Parathyroid adenoma (tissue), 2 donors: Measurements from ENCODE around the gene ARHGEF28.

ENCODE experiments used
- H2AFZ ChIP-seq: fragments of 300-600 bp; sonication (generic); one replicate; pipeline ENCODE4 v1.7.0; 2017; ENCODE audit warnings: antibody characterized with exemption, mild to moderate bottlenecking
- H3K27ac ChIP-seq: fragments of 300-600 bp; sonication (generic); one replicate; pipeline ENCODE4 v1.7.0; 2017
- H3K27me3 ChIP-seq: fragments of 300-600 bp; sonication (generic); one replicate; pipeline ENCODE4 v1.7.0; 2017; ENCODE audit warnings: low read length; ENCODE audit not compliant: control insufficient read depth, insufficient read depth
- H3K36me3 ChIP-seq: fragments of 300-600 bp; sonication (generic); one replicate; pipeline ENCODE4 v1.7.0; 2017; ENCODE audit warnings: low read length; ENCODE audit not compliant: control insufficient read depth, insufficient read depth
- H3K4me1 ChIP-seq: fragments of 300-600 bp; sonication (generic); one replicate; pipeline ENCODE4 v1.7.0; 2017; ENCODE audit warnings: control low read depth
- H3K4me2 ChIP-seq: fragments of 300-600 bp; sonication (generic); one replicate; pipeline ENCODE4 v1.7.0; 2017; ENCODE audit warnings: low read length
- H3K4me3 ChIP-seq: fragments of 300-600 bp; sonication (generic); one replicate; pipeline ENCODE4 v1.7.0; 2017; ENCODE audit warnings: low read depth, low read length
- H3K79me2 ChIP-seq: fragments of 300-600 bp; sonication (generic); one replicate; pipeline ENCODE4 v1.7.0; 2017; ENCODE audit warnings: control low read depth
- H3K9ac ChIP-seq: fragments of 300-600 bp; sonication (generic); one replicate; pipeline ENCODE4 v1.7.0; 2017; ENCODE audit warnings: mild to moderate bottlenecking
- H3K9me3 ChIP-seq: fragments of 300-600 bp; sonication (generic); one replicate; pipeline ENCODE4 v1.7.0; 2017; ENCODE audit warnings: low read length; ENCODE audit not compliant: control insufficient read depth
- TF ChIP-seq, protein P1 (sequence below): fragments of 300-600 bp; sonication (generic); IDR thresholded peaks from one replicate; pipeline ENCODE4 v1.7.0; 2017; ENCODE audit warnings: antibody characterized with exemption, mild to moderate bottlenecking
- donor health status: primary hyperparathyroidism.

The ARHGEF28 gene

DNA sequence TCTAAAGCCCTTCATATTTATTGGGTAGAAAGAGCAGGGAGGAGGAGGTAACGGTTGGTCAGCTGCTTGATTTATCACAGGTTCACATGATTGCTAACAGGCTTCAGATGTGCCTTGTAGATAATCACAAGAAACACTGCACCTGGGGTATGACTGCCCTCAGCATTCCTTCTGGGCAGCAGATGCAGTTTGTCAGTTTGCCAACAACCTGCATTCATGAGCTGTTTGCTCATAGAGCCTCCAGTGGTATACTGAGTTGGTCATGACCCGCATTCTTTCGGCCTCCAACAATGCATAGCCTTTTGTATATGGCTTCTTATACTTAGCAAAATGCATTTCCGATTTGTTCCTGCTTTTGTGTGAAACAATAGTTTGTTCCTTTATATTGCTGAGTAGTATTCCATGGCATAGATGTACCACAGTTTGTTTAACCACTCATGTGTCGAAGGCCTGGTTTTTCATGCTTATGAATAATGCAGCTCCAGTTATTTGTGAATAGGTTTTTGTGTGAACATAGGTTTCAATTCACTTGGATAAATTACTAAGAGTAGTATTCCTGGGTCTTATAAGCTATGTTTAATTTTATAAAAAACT is 83.6 kb downstream of the ARHGEF28 start:
- Histone ChIP-seq H2AFZ (no peak overlapping the region), H3K4me3 (no peak overlapping the region), H3K9ac (no peak overlapping the region), H3K27ac (no peak overlapping the region), H3K27me3 (no peaks in the 10 kb centered on the region), H3K36me3 (no peaks in the 10 kb centered on the region), H3K4me2 (no peak overlapping the region), H3K9me3 (no peaks in the 10 kb centered on the region), H3K79me2 (no peaks in the 10 kb centered on the region), H3K4me1 (no peaks in the 10 kb centered on the region)
- TF ChIP-seq, protein P1, sequence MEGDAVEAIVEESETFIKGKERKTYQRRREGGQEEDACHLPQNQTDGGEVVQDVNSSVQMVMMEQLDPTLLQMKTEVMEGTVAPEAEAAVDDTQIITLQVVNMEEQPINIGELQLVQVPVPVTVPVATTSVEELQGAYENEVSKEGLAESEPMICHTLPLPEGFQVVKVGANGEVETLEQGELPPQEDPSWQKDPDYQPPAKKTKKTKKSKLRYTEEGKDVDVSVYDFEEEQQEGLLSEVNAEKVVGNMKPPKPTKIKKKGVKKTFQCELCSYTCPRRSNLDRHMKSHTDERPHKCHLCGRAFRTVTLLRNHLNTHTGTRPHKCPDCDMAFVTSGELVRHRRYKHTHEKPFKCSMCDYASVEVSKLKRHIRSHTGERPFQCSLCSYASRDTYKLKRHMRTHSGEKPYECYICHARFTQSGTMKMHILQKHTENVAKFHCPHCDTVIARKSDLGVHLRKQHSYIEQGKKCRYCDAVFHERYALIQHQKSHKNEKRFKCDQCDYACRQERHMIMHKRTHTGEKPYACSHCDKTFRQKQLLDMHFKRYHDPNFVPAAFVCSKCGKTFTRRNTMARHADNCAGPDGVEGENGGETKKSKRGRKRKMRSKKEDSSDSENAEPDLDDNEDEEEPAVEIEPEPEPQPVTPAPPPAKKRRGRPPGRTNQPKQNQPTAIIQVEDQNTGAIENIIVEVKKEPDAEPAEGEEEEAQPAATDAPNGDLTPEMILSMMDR: no peak

DNA sequence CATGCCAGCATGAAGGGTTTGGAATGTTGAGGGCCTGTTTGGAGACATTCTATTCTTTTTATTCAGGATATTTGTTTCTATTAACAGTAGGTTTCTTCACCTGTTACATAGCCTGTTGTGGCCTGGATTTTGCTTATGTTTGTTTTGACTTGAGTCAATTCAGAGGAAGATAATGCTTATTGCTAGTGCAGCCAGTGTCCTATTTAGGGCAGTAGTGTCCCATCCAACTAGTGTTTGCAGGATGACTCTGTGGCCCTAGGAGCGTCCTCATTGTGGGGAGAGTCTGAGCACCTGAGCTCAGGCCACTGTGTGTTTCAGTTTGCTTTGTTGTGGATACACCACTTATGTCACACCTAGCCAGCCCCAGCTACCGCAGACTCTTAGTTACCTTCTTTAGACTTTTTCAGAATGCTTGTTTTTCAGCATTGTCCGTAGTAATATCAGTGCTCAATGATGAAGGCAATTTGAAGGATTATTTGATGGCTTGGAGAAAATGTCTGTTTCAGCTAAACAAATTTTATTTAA is 90.3 kb downstream of the ARHGEF28 start:
- no peaks in the 10 kb centered on the region for H3K4me1 ChIP-seq
- H3K9me3 ChIP-seq: no peaks in the 10 kb centered on the region
- no peaks in the 10 kb centered on the region for H3K27me3 ChIP-seq
- H3K4me2 ChIP-seq: no peak overlapping the region
- H3K27ac ChIP-seq: no peak overlapping the region
- TF ChIP-seq, protein P1: no peak
- no peak overlapping the region for H2AFZ ChIP-seq
- H3K79me2 ChIP-seq: no peaks in the 10 kb centered on the region
- H3K36me3 ChIP-seq: no peaks in the 10 kb centered on the region
- no peak overlapping the region for H3K9ac ChIP-seq
- no peak overlapping the region for H3K4me3 ChIP-seq

DNA sequence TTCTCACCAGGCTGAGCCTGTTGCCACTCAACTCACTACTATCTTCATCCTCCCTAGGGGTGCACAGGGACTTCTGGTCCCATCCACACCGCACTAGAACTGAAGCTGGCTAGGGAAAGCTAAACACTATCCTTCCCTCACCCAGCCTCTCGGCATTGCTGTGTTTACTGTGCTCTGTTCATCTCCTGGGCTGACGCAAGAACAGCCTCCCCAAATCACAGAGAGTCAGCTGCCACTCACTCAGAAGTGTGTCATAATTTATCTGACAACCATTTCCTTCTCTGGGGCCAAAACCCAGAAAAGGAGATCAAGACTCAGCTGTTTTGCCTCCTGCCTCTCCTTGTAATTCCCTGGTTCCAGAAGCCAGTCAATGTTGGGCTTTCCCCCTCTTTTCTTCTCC is 92.8 kb downstream of the ARHGEF28 start:
- Histone ChIP-seq H3K79me2 (no peaks in the 10 kb centered on the region), H3K36me3 (no peaks in the 10 kb centered on the region), H3K4me3 (no peak overlapping the region), H3K4me1 (no peaks in the 10 kb centered on the region), H3K27me3 (no peaks in the 10 kb centered on the region), H2AFZ (no peak overlapping the region), H3K9ac (no peak overlapping the region), H3K27ac (no peak overlapping the region), H3K9me3 (no peaks in the 10 kb centered on the region), H3K4me2 (no peak overlapping the region)
- TF ChIP-seq, protein P1: no peak

DNA sequence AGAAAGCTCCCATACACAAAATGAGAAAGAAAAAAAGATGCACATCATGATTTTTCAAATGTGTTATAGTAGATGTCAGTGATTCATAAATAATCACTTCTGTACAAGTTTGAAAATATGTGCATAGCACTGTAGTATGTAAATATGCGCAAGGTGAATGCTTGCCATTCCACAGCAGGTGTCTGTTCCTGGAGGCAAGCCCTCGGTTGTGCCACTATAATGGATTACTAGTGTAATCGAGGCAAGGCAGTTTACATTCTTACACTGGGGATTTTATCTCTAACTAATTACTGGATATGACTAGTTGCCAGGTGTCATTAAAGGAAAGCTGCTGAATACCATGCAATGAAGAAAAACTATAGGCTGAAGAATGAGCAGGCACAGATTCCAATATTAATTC is 93.6 kb downstream of the ARHGEF28 start:
- no peaks in the 10 kb centered on the region for H3K9me3 ChIP-seq
- H2AFZ ChIP-seq: no peak overlapping the region
- H3K36me3 ChIP-seq: no peaks in the 10 kb centered on the region
- TF ChIP-seq, protein P1: no peak
- no peak overlapping the region for H3K9ac ChIP-seq
- H3K79me2 ChIP-seq: no peaks in the 10 kb centered on the region
- H3K27ac ChIP-seq: no peak overlapping the region
- H3K4me3 ChIP-seq: no peak overlapping the region
- no peak overlapping the region for H3K4me2 ChIP-seq
- no peaks in the 10 kb centered on the region for H3K27me3 ChIP-seq
- H3K4me1 ChIP-seq: no peaks in the 10 kb centered on the region

DNA sequence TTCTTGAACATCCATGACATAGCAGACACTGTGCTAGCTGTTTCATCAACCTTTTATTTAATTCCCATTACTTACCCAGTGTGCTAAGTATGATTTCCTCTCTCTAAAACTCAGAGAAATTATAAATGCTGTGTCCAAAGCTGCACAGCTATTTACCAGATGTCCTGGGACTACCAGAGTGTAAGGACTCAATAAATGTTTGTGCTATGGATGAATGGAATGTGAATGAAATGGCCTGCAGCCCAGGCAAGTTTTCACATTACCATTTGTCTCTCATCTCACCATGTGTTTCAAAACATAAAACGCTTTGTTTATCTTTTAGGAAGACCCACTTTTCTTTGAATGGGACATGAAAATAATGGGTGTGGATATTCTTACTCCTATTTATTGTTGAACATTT is 96.2 kb downstream of the ARHGEF28 start:
- H3K4me3 ChIP-seq: no peak overlapping the region
- H3K36me3 ChIP-seq: no peaks in the 10 kb centered on the region
- H3K4me2 ChIP-seq: no peak overlapping the region
- no peaks in the 10 kb centered on the region for H3K27me3 ChIP-seq
- no peak overlapping the region for H3K27ac ChIP-seq
- no peaks in the 10 kb centered on the region for H3K9me3 ChIP-seq
- no peaks in the 10 kb centered on the region for H3K4me1 ChIP-seq
- H3K79me2 ChIP-seq: no peaks in the 10 kb centered on the region
- H2AFZ ChIP-seq: no peak overlapping the region
- TF ChIP-seq, protein P1: no peak
- H3K9ac ChIP-seq: no peak overlapping the region
